HG02642 (cell line): ENCODE measurements around the gene ERN2.
"Not testable (repeated sequence)": the region's sequence is repeated elsewhere in the genome, so short reads cannot be mapped to it uniquely, and the experiment has no call there.

Experiments
- ATAC-seq: cut with Tn5 transposase; IDR thresholded peaks from one replicate; pipeline ENCODE4 v1.9.1; 2021; ENCODE audit warnings: mild to moderate bottlenecking; ENCODE audit not compliant: unreplicated experiment, poor library complexity

Gene ERN2

GRCh38 chr16:23724096-23724784 is 11.2 kb upstream of the ERN2 start:
- no peak for ATAC-seq

- not testable (repeated sequence) for ATAC-seq
Observed at GRCh38 chr16:23722613-23723240, 9.7 kb upstream of the ERN2 start.

- no peak for ATAC-seq
Observed at GRCh38 chr16:23716484-23716883, 3.5 kb upstream of the ERN2 start.

- no peak for ATAC-seq
Observed at GRCh38 chr16:23711785-23712184, 1.2 kb downstream of the ERN2 start.

- no peak for ATAC-seq
Observed at GRCh38 chr16:23710504-23710903, 2.5 kb downstream of the ERN2 start.

- ATAC-seq, result no peak
Observed at GRCh38 chr16:23710008-23710407, 3.0 kb downstream of the ERN2 start.

GRCh38 chr16:23709536-23709935 is 3.5 kb downstream of the ERN2 start:
- ATAC-seq, result no peak

GRCh38 chr16:23706439-23706838 is 6.6 kb downstream of the ERN2 start:
- no peak for ATAC-seq

GRCh38 chr16:23705517-23705902 is 7.5 kb downstream of the ERN2 start:
- no peak for ATAC-seq

- ATAC-seq, result no peak
Observed at GRCh38 chr16:23704772-23705516, 8.1 kb downstream of the ERN2 start.

- no peak for ATAC-seq
Observed at GRCh38 chr16:23702951-23703350, 10.1 kb downstream of the ERN2 start.

- ATAC-seq, result no peak
Observed at GRCh38 chr16:23701045-23701444, 12.0 kb downstream of the ERN2 start.

- ATAC-seq, result no peak
Observed at GRCh38 chr16:23700509-23700908, 12.5 kb downstream of the ERN2 start.

GRCh38 chr16:23700093-23700492 is 12.9 kb downstream of the ERN2 start:
- no peak for ATAC-seq

GRCh38 chr16:23699100-23699499 is 13.9 kb downstream of the ERN2 start:
- no peak for ATAC-seq

GRCh38 chr16:23695756-23696155 is 17.3 kb downstream of the ERN2 start:
- no peak for ATAC-seq

- no peak for ATAC-seq
Observed at GRCh38 chr16:23694644-23695373, 18.2 kb downstream of the ERN2 start.

GRCh38 chr16:23694265-23694643 is 18.8 kb downstream of the ERN2 start:
- ATAC-seq, result no peak

- ATAC-seq, result no peak
Observed at GRCh38 chr16:23692190-23692837, 20.7 kb downstream of the ERN2 start.

- no peak for ATAC-seq
Observed at GRCh38 chr16:23691483-23692189, 21.4 kb downstream of the ERN2 start.
